Measurements from ENCODE around the gene PMVK. TPM values are rescaled to one million over a fixed set of nuclear protein-coding genes. Genes with fewer than 3 reads are reported as not detected.

The PMVK gene
- total RNA-seq, 1 donor from 2014 or later: 9.6 TPM

DNA sequence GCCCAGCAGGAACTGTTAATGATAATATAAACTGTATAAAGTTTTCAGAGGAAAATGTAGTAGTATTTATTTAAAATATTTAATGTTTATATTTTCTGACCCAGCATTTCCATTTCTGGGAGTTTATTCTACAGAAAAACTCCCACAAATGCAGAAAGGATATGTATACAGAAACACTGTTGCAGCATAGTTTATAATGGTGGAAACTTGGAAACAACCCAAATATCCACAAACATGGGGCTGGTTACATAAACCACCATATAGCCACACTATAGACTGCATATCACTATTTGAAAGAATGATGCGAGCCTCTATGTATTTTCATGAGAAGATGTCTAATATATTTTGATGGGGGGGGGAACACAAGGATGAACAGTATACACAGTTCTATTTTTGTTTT lies 34.9 kb downstream of the PMVK start:
- H3K27me3 ChIP-seq: no peaks in the 10 kb centered on the region
- H3K4me3 ChIP-seq: no peak overlapping the region
- H3K36me3 ChIP-seq: no peaks in the 10 kb centered on the region
- H3K9me3 ChIP-seq: no peaks in the 10 kb centered on the region
- intact Hi-C loops (cut with DNase I): no loop called here
- DNase-seq (ENCODE audit: low spot score in 2 of 2): no peak
- TF ChIP-seq, protein P1, sequence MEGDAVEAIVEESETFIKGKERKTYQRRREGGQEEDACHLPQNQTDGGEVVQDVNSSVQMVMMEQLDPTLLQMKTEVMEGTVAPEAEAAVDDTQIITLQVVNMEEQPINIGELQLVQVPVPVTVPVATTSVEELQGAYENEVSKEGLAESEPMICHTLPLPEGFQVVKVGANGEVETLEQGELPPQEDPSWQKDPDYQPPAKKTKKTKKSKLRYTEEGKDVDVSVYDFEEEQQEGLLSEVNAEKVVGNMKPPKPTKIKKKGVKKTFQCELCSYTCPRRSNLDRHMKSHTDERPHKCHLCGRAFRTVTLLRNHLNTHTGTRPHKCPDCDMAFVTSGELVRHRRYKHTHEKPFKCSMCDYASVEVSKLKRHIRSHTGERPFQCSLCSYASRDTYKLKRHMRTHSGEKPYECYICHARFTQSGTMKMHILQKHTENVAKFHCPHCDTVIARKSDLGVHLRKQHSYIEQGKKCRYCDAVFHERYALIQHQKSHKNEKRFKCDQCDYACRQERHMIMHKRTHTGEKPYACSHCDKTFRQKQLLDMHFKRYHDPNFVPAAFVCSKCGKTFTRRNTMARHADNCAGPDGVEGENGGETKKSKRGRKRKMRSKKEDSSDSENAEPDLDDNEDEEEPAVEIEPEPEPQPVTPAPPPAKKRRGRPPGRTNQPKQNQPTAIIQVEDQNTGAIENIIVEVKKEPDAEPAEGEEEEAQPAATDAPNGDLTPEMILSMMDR (IDR thresholded peaks at IDR 0.05): no peak
- no peak overlapping the region for H3K27ac ChIP-seq
- no peaks in the 10 kb centered on the region for H3K4me1 ChIP-seq

DNA sequence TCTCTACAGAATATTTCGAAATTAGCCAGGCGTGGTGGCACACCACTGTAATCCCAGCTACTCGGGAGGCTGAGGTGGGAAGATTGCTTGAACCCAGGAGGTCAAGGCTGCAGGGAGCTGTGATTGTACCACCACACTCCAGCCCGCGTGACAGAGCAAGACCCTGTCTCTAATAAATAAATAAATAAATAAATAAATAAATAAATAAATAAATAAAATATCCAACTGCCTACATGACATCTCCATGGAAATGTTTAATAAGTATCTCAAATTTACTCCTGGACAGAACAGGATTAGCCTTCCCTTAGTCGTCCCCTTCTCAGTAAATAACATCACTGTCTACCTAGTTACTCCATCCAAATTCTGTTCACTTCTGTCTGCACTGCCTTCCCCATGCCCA lies 37.5 kb downstream of the PMVK start:
- H3K9me3 ChIP-seq: no peaks in the 10 kb centered on the region
- H3K27me3 ChIP-seq: no peaks in the 10 kb centered on the region
- intact Hi-C loops (cut with DNase I): no loop called here
- H3K4me1 ChIP-seq: no peaks in the 10 kb centered on the region
- H3K27ac ChIP-seq: no peak overlapping the region
- H3K4me3 ChIP-seq: no peak overlapping the region
- no peaks in the 10 kb centered on the region for H3K36me3 ChIP-seq
- TF ChIP-seq, protein P1 (IDR thresholded peaks at IDR 0.05): no peak
- DNase-seq (ENCODE audit: low spot score in 2 of 2): no peak

GRCh38 chr1:154896771-154897286 lies 39.7 kb downstream of the PMVK start:
- TF ChIP-seq, protein P1 (IDR thresholded peaks at IDR 0.05): no peak
- Histone ChIP-seq H3K4me1 (no peaks in the 10 kb centered on the region), H3K9me3 (no peaks in the 10 kb centered on the region), H3K36me3 (no peaks in the 10 kb centered on the region), H3K27me3 (no peaks in the 10 kb centered on the region), H3K27ac (no peak overlapping the region), H3K4me3 (no peak overlapping the region)
- intact Hi-C loops (cut with DNase I): no loop called here
- no peak for DNase-seq (ENCODE audit: low spot score in 2 of 2)

- Histone ChIP-seq H3K4me1 (no peaks in the 10 kb centered on the region), H3K9me3 (no peaks in the 10 kb centered on the region), H3K27ac (no peak overlapping the region), H3K4me3 (no peak overlapping the region), H3K36me3 (no peaks in the 10 kb centered on the region), H3K27me3 (no peaks in the 10 kb centered on the region)
- DNase-seq (ENCODE audit: low spot score in 2 of 2): peak in 1 of 2 donors; percentile 34
- TF ChIP-seq, protein P1 (IDR thresholded peaks at IDR 0.05): no peak
- intact Hi-C loops (cut with DNase I): no loop called here
Measured at GRCh38 chr1:154895798-154896197, 40.7 kb downstream of the PMVK start.

DNA sequence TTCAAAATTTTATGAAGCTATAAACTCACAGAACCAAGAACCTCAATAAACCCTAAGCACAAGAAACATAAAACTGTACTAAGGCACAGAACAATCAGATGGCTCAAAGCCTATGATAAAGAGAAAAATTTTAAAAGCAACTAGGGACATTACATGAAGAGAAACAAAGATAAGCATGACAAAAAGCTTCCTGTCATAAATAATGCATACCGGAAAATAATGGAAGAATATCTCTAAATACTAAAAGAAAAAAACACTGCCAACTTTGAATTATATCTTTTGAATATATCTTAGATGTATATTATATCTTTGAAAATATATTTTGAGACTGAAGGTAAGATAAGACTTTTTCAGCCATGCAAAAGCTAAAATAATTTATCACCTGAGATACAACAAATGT lies 45.1 kb downstream of the PMVK start:
- intact Hi-C loops (cut with DNase I): no loop called here
- Histone ChIP-seq H3K36me3 (no peaks in the 10 kb centered on the region), H3K27me3 (no peaks in the 10 kb centered on the region), H3K27ac (no peak overlapping the region), H3K4me3 (no peak overlapping the region), H3K9me3 (no peaks in the 10 kb centered on the region), H3K4me1 (no peaks in the 10 kb centered on the region)
- TF ChIP-seq, protein P1 (IDR thresholded peaks at IDR 0.05): no peak
- DNase-seq (ENCODE audit: low spot score in 2 of 2): no peak

DNA sequence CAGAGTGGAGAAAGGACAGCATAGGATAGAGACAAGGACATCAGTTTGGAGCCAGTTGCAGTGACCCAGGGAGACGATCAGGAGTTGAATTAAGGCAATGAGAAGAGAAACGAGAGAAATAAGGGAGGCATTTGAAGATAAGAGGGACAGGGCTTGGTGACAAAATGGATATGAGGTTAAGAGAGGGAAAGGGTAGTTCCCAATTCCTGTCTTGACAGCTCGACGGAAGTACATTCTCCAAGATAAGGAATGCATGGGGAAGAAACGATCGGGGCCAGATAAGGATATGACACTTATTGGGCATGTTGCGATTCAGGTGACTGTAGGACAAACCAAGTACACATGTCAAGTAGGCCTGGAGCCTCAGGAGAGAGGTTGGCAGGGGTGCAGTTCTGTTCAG lies 47.8 kb downstream of the PMVK start:
- Histone ChIP-seq H3K4me1 (no peaks in the 10 kb centered on the region), H3K9me3 (no peaks in the 10 kb centered on the region), H3K4me3 (no peak overlapping the region), H3K27ac (no peak overlapping the region), H3K36me3 (no peaks in the 10 kb centered on the region), H3K27me3 (no peaks in the 10 kb centered on the region)
- intact Hi-C loops (cut with DNase I): no loop called here
- peak in 1 of 2 donors; percentile 27 for DNase-seq (ENCODE audit: low spot score in 2 of 2)
- TF ChIP-seq, protein P1 (IDR thresholded peaks at IDR 0.05): no peak
